Esophagus muscularis mucosa (tissue), 4 donors: ENCODE results near the gene SLC25A22. TPM values are rescaled to one million over a fixed set of nuclear protein-coding genes. Genes with fewer than 3 reads are reported as not detected.
A peak's percentile ranks its signal among the peaks of the same experiment; 100 is the strongest.

Experiments
- DNase-seq: peaks from one replicate; pipeline ENCODE4 v3.0.0-alpha.2; 2017; ENCODE audit errors: extremely low spot score
- H3K27ac ChIP-seq, 4 donors: fragments of 200-600 bp; sonication (generic); replicated peaks in 1 of 4; 1 replicate in 3 of 4; 2 replicates in 1 of 4; pipeline ENCODE4 v1.5.1; 2016 to 2019; ENCODE audit warnings: mild to moderate bottlenecking in 1 of 4
- H3K27me3 ChIP-seq, 4 donors: fragments of 200-600 bp; sonication (generic); one replicate each; pipeline versions ENCODE4 v1.5.1 to v1.6.0; 2016 to 2019
- H3K36me3 ChIP-seq, 4 donors: fragments of 200-600 bp; sonication (generic); one replicate each; pipeline ENCODE4 v1.5.1; 2016 to 2019
- H3K4me1 ChIP-seq, 4 donors: fragments of 200-600 bp; sonication (generic); one replicate each; pipeline ENCODE4 v1.5.1; 2016 to 2019
- H3K4me3 ChIP-seq, 4 donors: fragments of 200-600 bp; sonication (generic); 1 replicate in 2 of 4; 2 replicates in 2 of 4; pipeline ENCODE4 v1.5.1; 2016 to 2019; ENCODE audit warnings: mild to moderate bottlenecking in 4 of 4, moderate library complexity in 1 of 4
- H3K9me3 ChIP-seq, 4 donors: fragments of 200-600 bp; sonication (generic); 1 replicate in 3 of 4; 2 replicates in 1 of 4; pipeline ENCODE4 v1.5.1; 2016 to 2019
- EP300 ChIP-seq: sonication (generic); formaldehyde crosslinking; IDR thresholded peaks from one replicate; pipeline ENCODE4 v1.6.1; 2017; ENCODE audit warnings: antibody characterized with exemption
- POLR2A ChIP-seq: fragments of 450-650 bp; IDR thresholded peaks from one replicate; pipeline ENCODE4 v1.6.1; 2017; ENCODE audit warnings: antibody characterized with exemption, moderate library complexity, mild to moderate bottlenecking, low read depth
- POLR2AphosphoS5 ChIP-seq, 2 donors: sonication (generic); formaldehyde crosslinking; IDR thresholded peaks; one replicate each; pipeline ENCODE4 v1.6.1; 2017; ENCODE audit warnings: antibody characterized with exemption in 2 of 2
- whole genome bisulfite sequencing: methylation state at CpG from one replicate; pipeline ENCODE4 v1.1.5; 2018; 5-methylcytosine and 5-hydroxymethylcytosine counted together
- intact Hi-C: fragments of 100-400 bp; cut with DNase I; formaldehyde crosslinking; loops from one replicate; pipeline ENCODE4 v1.15.1; 2023
- total RNA-seq, 4 donors: library from RNA; depleted of rRNA; stranded (reverse); fragments of >200 nt; gene quantifications; one replicate each; pipeline versions ENCODE4 v1.1.0 to v1.2.1, GENCODE V29; 2016
- TF ChIP-seq, protein P1 (sequence below), 3 experiments: fragments of 200-600 bp in 2 of 3; fragments of 450-650 bp in 1 of 3; sonication (generic) in 2 of 3; IDR thresholded peaks; one replicate each; pipeline ENCODE4 v1.5.1; 2017 to 2019; ENCODE audit warnings: antibody characterized with exemption in 3 of 3, mild to moderate bottlenecking in 2 of 3, moderate library complexity in 1 of 3

Gene SLC25A22
- total RNA-seq, 4 donors from 2014 or later, result 5.0 to 11.0 (median 9.5) TPM

GRCh38 chr11:773830-774229 is 24.3 kb downstream of the SLC25A22 start:
- no peaks in the 10 kb centered on the region for H3K9me3 ChIP-seq
- DNase-seq, result no peak
- TF ChIP-seq EP300 (no peak), POLR2A (no peak), POLR2AphosphoS5 (IDR thresholded peaks at IDR 0.05) (no peak)
- TF ChIP-seq, protein P1, sequence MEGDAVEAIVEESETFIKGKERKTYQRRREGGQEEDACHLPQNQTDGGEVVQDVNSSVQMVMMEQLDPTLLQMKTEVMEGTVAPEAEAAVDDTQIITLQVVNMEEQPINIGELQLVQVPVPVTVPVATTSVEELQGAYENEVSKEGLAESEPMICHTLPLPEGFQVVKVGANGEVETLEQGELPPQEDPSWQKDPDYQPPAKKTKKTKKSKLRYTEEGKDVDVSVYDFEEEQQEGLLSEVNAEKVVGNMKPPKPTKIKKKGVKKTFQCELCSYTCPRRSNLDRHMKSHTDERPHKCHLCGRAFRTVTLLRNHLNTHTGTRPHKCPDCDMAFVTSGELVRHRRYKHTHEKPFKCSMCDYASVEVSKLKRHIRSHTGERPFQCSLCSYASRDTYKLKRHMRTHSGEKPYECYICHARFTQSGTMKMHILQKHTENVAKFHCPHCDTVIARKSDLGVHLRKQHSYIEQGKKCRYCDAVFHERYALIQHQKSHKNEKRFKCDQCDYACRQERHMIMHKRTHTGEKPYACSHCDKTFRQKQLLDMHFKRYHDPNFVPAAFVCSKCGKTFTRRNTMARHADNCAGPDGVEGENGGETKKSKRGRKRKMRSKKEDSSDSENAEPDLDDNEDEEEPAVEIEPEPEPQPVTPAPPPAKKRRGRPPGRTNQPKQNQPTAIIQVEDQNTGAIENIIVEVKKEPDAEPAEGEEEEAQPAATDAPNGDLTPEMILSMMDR (IDR thresholded peaks at IDR 0.05), result no peak
- no peak overlapping the region for H3K4me3 ChIP-seq
- no peak overlapping the region for H3K27ac ChIP-seq
- H3K36me3 ChIP-seq, result peaks cover 14 to 56% (median 51%) of the 10 kb centered on the region in 4 donors
- 94% methylated on average over 8 of the region's 9 CpGs for WGBS
- H3K27me3 ChIP-seq, result no peaks in the 10 kb centered on the region
- peaks cover 24 to 65% (median 51%) of the 10 kb centered on the region in 4 donors for H3K4me1 ChIP-seq
- intact Hi-C loops, result no loop called here

GRCh38 chr11:773425-773824 is 24.7 kb downstream of the SLC25A22 start:
- intact Hi-C loops, result no loop called here
- 81% methylated on average over 5 of the region's 5 CpGs for WGBS
- peaks cover 23 to 61% (median 48%) of the 10 kb centered on the region in 4 donors for H3K4me1 ChIP-seq
- no peaks in the 10 kb centered on the region for H3K27me3 ChIP-seq
- H3K36me3 ChIP-seq, result peaks cover 14 to 59% (median 54%) of the 10 kb centered on the region in 4 donors
- no peaks in the 10 kb centered on the region for H3K9me3 ChIP-seq
- H3K4me3 ChIP-seq, result no peak overlapping the region
- TF ChIP-seq POLR2AphosphoS5 (IDR thresholded peaks at IDR 0.05) (no peak), EP300 (no peak), POLR2A (no peak)
- TF ChIP-seq, protein P1 (IDR thresholded peaks at IDR 0.05), result no peak
- H3K27ac ChIP-seq, result no peak overlapping the region
- DNase-seq, result no peak

DNA sequence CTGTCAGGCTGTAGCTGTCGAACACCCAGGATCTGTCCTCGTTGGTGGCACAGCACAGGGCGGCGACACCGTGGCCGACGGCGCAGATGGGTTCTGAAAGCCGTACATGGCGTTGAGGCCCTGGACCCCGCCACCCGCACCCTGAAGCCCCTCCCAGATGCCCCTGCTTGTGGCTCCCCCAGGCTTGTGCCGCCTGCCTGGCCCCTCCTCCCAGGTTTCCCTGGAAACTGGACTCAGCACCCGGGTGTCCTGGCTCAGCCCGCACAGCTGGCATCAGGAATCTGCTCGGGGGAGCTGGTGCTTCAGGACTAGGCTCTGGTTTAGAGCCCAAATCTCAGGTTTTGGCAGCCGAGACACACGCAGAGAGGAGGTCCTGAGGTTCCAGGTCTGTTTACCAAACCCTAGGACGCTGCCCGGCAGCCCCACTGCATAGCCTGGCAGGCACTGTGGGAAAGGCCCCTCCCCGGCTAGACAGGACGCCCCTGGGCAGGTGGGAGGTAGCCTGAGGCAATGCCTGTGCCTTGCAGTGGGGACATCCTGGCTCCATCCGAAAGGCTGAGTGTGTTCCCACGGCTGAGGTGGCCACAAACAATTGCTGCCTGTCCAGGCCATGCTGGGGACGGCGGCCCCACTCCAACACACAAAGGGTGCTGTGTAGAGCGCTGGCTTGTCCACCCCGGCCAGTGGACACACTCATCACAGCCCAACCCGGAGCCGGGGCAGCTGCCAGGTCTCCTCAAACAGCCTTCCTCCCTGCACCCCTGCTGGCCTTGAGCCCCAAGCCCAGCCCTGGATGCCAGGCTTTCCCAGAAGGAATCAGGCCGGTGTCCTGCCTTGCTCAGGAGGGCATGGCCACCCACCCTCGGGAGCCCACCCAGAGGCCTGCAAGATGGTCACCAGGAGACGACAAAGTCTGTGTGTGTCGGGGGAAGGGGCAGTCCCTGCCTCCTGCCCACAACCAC is 25.4 kb downstream of the SLC25A22 start:
- Histone ChIP-seq H3K27me3 (no peaks in the 10 kb centered on the region), H3K36me3 (peaks cover 14 to 63% (median 57%) of the 10 kb centered on the region in 4 donors), H3K9me3 (no peaks in the 10 kb centered on the region), H3K4me1 (peaks cover 19 to 54% (median 41%) of the 10 kb centered on the region in 4 donors), H3K27ac (peak overlapping the region in 1 of 4 donors; percentile 57), H3K4me3 (no peak overlapping the region)
- DNase-seq, result no peak
- no peak for TF ChIP-seq POLR2AphosphoS5 (IDR thresholded peaks at IDR 0.05)
- TF ChIP-seq, protein P1 (IDR thresholded peaks at IDR 0.05), result no peak
- no peak for TF ChIP-seq EP300
- TF ChIP-seq POLR2A, result no peak
- intact Hi-C loops, result no loop called here
- 84% methylated on average over 16 of the region's 34 CpGs for WGBS

GRCh38 chr11:771617-772204 is 26.4 kb downstream of the SLC25A22 start:
- Histone ChIP-seq H3K27ac (peak overlapping the region in 1 of 4 donors; percentile 14), H3K4me1 (peaks cover 19 to 50% (median 39%) of the 10 kb centered on the region in 4 donors), H3K27me3 (no peaks in the 10 kb centered on the region), H3K4me3 (no peak overlapping the region), H3K36me3 (peaks cover 14 to 71% (median 65%) of the 10 kb centered on the region in 4 donors), H3K9me3 (no peaks in the 10 kb centered on the region)
- TF ChIP-seq, protein P1 (IDR thresholded peaks at IDR 0.05), result no peak
- TF ChIP-seq EP300 (no peak), POLR2A (no peak), POLR2AphosphoS5 (IDR thresholded peaks at IDR 0.05) (no peak)
- intact Hi-C loops, result no loop called here
- 73% methylated on average over 12 of the region's 15 CpGs for WGBS
- DNase-seq, result no peak
